Measurements from ENCODE around the gene GAK.

GRCh38 chr4:932713-933070 lies 576 bp upstream of the GAK start:
- no peak for TF ChIP-seq CTCF (IDR thresholded peaks at IDR 0.05 in 8 of 11, conservative IDR thresholded peaks at IDR 0.05 in 3 of 11)
- TF ChIP-seq POLR2A (IDR thresholded peaks at IDR 0.05): no peak

Data from spleen (tissue), 7 donors.